ENCODE data around the gene DPP6. TPM values are rescaled to one million over a fixed set of nuclear protein-coding genes. Genes with fewer than 3 reads are reported as not detected.
A peak's percentile ranks its signal among the peaks of the same experiment; 100 is the strongest.

DPP6 gene
- total and polyA plus RNA-seq, 9 of the 15 experiments (the other 6 are each of a cell fraction or from before 2014, with no cell fraction given) = not detected

DNA sequence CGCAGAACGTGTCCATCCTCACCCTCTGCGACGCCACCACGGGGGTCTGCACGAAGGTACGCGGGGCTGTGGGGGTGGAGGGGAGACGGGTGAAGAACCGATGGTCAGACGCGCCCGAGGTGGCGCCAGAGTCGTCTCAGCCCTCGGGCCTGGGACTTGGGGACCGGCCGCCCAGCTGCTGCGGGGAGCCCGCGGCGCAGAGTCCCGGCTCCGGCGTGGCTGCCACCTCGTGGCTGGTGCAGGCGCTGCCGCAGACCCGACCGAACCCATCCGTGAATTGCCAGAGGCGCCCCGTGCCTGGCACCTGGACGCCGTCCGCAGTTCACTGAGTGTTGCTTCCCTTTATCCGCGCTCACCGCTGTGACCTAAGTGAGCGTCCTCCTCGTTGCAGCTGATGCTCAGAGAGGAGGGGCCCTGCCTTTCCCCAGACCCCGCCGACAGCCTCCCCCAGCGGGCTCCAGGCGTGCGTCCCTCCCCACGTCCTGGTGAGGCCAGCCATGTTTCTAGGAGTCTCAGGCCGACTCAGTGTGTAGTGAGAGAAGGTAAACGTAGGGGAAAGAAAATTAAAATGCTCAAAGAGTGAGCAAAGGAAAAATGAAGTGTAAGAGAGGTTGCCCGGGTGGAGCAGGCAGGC, 742.1 kb downstream of the DPP6 start (continued):
- TF ChIP-seq, protein P1, sequence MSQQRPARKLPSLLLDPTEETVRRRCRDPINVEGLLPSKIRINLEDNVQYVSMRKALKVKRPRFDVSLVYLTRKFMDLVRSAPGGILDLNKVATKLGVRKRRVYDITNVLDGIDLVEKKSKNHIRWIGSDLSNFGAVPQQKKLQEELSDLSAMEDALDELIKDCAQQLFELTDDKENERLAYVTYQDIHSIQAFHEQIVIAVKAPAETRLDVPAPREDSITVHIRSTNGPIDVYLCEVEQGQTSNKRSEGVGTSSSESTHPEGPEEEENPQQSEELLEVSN (IDR thresholded peaks at IDR 0.05; ENCODE audit: borderline replicate concordance in 1 of 2, extremely low read depth in 1 of 2, insufficient read depth in 1 of 2, insufficient read length in 1 of 2, low read depth in 1 of 2, low read length in 1 of 2, poor library complexity in 1 of 2, severe bottlenecking in 1 of 2) = peak in 1 of 2 experiments; percentile 35
- TF ChIP-seq SMC3 (conservative IDR thresholded peaks at IDR 0.05; ENCODE audit: insufficient read depth, low read depth, low read length) = peak; percentile 69
- TF ChIP-seq, protein P2, sequence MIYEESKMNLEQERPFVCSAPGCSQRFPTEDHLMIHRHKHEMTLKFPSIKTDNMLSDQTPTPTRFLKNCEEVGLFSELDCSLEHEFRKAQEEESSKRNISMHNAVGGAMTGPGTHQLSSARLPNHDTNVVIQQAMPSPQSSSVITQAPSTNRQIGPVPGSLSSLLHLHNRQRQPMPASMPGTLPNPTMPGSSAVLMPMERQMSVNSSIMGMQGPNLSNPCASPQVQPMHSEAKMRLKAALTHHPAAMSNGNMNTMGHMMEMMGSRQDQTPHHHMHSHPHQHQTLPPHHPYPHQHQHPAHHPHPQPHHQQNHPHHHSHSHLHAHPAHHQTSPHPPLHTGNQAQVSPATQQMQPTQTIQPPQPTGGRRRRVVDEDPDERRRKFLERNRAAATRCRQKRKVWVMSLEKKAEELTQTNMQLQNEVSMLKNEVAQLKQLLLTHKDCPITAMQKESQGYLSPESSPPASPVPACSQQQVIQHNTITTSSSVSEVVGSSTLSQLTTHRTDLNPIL (CRISPR knock-in tag; IDR thresholded peaks at IDR 0.05) = no peak
- TF ChIP-seq, protein P3, sequence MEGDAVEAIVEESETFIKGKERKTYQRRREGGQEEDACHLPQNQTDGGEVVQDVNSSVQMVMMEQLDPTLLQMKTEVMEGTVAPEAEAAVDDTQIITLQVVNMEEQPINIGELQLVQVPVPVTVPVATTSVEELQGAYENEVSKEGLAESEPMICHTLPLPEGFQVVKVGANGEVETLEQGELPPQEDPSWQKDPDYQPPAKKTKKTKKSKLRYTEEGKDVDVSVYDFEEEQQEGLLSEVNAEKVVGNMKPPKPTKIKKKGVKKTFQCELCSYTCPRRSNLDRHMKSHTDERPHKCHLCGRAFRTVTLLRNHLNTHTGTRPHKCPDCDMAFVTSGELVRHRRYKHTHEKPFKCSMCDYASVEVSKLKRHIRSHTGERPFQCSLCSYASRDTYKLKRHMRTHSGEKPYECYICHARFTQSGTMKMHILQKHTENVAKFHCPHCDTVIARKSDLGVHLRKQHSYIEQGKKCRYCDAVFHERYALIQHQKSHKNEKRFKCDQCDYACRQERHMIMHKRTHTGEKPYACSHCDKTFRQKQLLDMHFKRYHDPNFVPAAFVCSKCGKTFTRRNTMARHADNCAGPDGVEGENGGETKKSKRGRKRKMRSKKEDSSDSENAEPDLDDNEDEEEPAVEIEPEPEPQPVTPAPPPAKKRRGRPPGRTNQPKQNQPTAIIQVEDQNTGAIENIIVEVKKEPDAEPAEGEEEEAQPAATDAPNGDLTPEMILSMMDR (IDR thresholded peaks at IDR 0.05 in 2 of 3, conservative IDR thresholded peaks at IDR 0.05 in 1 of 3; ENCODE audit: insufficient read depth in 2 of 3, low read depth in 1 of 3, low read length in 3 of 3) = peak; percentile 73 to 89 (median 74)
- 0 out of 2 replicates have a peak, but pooled peaks have one; percentile 14 for TF ChIP-seq MYC (IDR thresholded peaks at IDR 0.05; ENCODE audit: low read depth, low read length)
- TF ChIP-seq MYC (CRISPR knock-in tag; IDR thresholded peaks at IDR 0.05; ENCODE audit: borderline replicate concordance, low read depth) = no peak
- TF ChIP-seq ZBTB7A (IDR thresholded peaks at IDR 0.05; ENCODE audit: borderline replicate concordance, control insufficient read depth, low read depth, low read length) = peak; percentile 57; the same call in 1 of the 2 replicates
- TF ChIP-seq, protein P4, sequence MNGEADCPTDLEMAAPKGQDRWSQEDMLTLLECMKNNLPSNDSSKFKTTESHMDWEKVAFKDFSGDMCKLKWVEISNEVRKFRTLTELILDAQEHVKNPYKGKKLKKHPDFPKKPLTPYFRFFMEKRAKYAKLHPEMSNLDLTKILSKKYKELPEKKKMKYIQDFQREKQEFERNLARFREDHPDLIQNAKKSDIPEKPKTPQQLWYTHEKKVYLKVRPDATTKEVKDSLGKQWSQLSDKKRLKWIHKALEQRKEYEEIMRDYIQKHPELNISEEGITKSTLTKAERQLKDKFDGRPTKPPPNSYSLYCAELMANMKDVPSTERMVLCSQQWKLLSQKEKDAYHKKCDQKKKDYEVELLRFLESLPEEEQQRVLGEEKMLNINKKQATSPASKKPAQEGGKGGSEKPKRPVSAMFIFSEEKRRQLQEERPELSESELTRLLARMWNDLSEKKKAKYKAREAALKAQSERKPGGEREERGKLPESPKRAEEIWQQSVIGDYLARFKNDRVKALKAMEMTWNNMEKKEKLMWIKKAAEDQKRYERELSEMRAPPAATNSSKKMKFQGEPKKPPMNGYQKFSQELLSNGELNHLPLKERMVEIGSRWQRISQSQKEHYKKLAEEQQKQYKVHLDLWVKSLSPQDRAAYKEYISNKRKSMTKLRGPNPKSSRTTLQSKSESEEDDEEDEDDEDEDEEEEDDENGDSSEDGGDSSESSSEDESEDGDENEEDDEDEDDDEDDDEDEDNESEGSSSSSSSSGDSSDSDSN (IDR thresholded peaks at IDR 0.05; ENCODE audit: borderline replicate concordance in 1 of 2, low read depth in 2 of 2, low read length in 2 of 2) = 0 out of 4 replicates have a peak, but pooled peaks have one; percentile 41 to 64
- 0 out of 2 replicates have a peak, but pooled peaks have one; percentile 28 for TF ChIP-seq RB1 (IDR thresholded peaks at IDR 0.05; ENCODE audit: low read depth)
